ENCODE data around the gene OR6C65.

DNA sequence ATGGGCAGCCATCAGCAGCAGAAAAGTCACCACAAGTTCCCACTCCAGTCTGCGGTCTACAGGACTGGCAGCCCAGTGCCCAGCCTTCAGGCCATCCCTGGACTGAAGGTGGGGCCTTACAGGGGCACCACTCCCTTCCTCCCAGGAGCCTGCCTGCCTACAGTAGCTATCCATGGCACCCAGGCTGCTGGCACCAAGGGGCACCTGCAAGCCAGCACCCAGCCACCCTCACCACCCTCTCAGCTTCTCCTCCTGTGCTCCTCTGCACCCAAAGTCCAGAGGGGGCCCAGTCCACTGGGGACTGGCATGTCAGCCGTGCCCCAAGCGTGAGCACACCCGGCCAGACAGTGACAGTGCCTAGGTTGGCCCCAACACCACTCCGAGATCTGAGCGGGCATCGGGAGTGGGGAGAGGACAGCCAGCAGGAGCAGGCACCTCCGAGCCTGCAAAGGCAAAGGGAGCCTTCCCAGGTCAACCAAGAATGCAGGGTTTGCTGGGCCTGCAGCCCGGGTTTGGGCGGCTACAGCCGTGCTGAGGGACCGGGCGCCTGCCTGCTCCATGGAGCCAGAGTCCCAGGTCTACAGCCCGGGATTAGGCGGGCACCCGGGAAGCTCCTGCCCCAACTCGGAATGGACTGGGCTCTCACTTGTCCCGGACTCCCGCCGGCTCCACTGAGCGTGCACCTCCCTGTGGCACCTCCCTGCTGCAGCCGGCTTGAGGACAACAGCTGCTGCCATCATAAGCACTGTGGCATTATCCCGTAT, 8.1 kb upstream of the OR6C65 start:
- TF ChIP-seq POLR2AphosphoS5 (IDR thresholded peaks at IDR 0.05): no peak
- no peak for TF ChIP-seq POLR2A (IDR thresholded peaks at IDR 0.05)
- TF ChIP-seq, protein P1, sequence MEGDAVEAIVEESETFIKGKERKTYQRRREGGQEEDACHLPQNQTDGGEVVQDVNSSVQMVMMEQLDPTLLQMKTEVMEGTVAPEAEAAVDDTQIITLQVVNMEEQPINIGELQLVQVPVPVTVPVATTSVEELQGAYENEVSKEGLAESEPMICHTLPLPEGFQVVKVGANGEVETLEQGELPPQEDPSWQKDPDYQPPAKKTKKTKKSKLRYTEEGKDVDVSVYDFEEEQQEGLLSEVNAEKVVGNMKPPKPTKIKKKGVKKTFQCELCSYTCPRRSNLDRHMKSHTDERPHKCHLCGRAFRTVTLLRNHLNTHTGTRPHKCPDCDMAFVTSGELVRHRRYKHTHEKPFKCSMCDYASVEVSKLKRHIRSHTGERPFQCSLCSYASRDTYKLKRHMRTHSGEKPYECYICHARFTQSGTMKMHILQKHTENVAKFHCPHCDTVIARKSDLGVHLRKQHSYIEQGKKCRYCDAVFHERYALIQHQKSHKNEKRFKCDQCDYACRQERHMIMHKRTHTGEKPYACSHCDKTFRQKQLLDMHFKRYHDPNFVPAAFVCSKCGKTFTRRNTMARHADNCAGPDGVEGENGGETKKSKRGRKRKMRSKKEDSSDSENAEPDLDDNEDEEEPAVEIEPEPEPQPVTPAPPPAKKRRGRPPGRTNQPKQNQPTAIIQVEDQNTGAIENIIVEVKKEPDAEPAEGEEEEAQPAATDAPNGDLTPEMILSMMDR (IDR thresholded peaks at IDR 0.05 in 8 of 11, conservative IDR thresholded peaks at IDR 0.05 in 3 of 11): no peak
